ENCODE results near the gene TFF3. TPM values are rescaled to one million over a fixed set of nuclear protein-coding genes. Genes with fewer than 3 reads are reported as not detected.
A peak's percentile ranks its signal among the peaks of the same experiment; 100 is the strongest.

Gene TFF3
- total RNA-seq, 2 experiments from 2014 or later: not detected

DNA sequence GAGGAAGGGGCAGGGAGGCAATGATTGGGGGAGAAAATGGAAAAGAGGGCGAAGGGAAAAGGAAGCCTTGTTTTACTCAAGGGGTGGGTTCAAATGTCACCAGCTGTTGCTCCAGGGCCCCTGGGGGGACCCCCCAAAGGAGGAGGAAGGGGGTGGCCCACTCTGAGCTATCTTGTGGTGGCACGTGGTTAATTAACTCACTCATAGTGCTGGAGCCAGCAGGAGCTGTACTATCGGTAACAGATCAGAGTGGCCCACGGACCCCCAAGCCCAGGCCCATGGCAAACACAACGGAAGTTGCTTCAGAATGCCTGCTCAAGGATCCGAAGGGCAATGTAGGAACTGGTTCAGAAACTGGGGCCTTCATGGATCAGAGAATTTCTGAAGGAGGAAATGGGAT, 28.3 kb upstream of the TFF3 start:
- POLR2A ChIA-PET: no interaction called here
- no peak overlapping the region for H3K4me3 Mint-ChIP-seq
- no peak for ATAC-seq (ENCODE audit: poor library complexity)

DNA sequence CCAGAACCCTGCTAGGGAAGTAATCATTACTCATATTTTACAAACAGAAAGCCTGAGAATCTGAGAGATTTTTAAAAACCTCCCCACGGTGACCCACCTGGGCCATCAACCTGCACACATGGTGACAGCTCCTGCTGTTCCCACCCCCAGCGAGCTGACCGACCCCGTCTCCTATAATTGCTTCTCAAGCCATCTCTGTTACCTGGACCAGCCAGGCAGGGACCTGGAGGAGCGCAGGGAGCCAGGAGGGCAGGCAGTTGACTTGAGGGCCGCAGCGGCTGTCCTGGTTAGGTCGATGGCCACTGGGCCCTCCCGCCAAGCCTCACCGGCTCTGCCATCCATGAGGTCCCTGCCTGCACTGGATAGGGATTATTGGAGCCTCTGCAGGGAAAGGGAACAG, 27.9 kb upstream of the TFF3 start:
- no peaks in the 10 kb centered on the region for H3K9me3 Mint-ChIP-seq
- H3K27ac ChIP-seq (ENCODE audit: low read depth in 1 of 2, low read length in 2 of 2): no peak overlapping the region
- H3K9me3 ChIP-seq (ENCODE audit: control insufficient read depth in 1 of 2, insufficient read depth in 1 of 2, low read length in 2 of 2): no peaks in the 10 kb centered on the region
- H3K4me1 ChIP-seq (ENCODE audit: insufficient read depth, low read length): peaks cover 4% of the 10 kb centered on the region
- peaks cover 2% of the 10 kb centered on the region for H3K4me1 Mint-ChIP-seq (ENCODE audit: low read depth)
- H3K27me3 Mint-ChIP-seq: no peaks in the 10 kb centered on the region
- H3K36me3 ChIP-seq (ENCODE audit: insufficient read depth, low read length): no peaks in the 10 kb centered on the region
- CTCF ChIA-PET: no interaction called here
- no peak for ATAC-seq (ENCODE audit: poor library complexity)
- intact Hi-C loops (cut with DNase I, micrococcal nuclease): no loop called here
- no peak for DNase-seq
- H3K27ac Mint-ChIP-seq: no peak overlapping the region
- no peaks in the 10 kb centered on the region for H3K27me3 ChIP-seq (ENCODE audit: control insufficient read depth in 1 of 2, insufficient read depth in 2 of 2, low read length in 2 of 2)
- H3K4me3 Mint-ChIP-seq: no peak overlapping the region
- no peak overlapping the region for H3K4me3 ChIP-seq (ENCODE audit: low read length)
- POLR2A ChIA-PET: no interaction called here
- H3K36me3 Mint-ChIP-seq (ENCODE audit: low read depth): no peaks in the 10 kb centered on the region
- no peak for TF ChIP-seq CTCF (IDR thresholded peaks at IDR 0.05)

More for the DNA sequence above, 28.3 kb upstream of the TFF3 start:
- H3K27ac Mint-ChIP-seq: no peak overlapping the region
- no peaks in the 10 kb centered on the region for H3K36me3 Mint-ChIP-seq (ENCODE audit: low read depth)
- no peak for TF ChIP-seq CTCF (IDR thresholded peaks at IDR 0.05)
- no peaks in the 10 kb centered on the region for H3K27me3 Mint-ChIP-seq
- H3K4me1 ChIP-seq (ENCODE audit: insufficient read depth, low read length): no peaks in the 10 kb centered on the region
- H3K9me3 ChIP-seq (ENCODE audit: control insufficient read depth in 1 of 2, insufficient read depth in 1 of 2, low read length in 2 of 2): no peaks in the 10 kb centered on the region
- H3K27ac ChIP-seq (ENCODE audit: low read depth in 1 of 2, low read length in 2 of 2): no peak overlapping the region
- H3K4me1 Mint-ChIP-seq (ENCODE audit: low read depth): no peaks in the 10 kb centered on the region
- no peaks in the 10 kb centered on the region for H3K9me3 Mint-ChIP-seq
- DNase-seq: no peak
- H3K36me3 ChIP-seq (ENCODE audit: insufficient read depth, low read length): no peaks in the 10 kb centered on the region
- no peaks in the 10 kb centered on the region for H3K27me3 ChIP-seq (ENCODE audit: control insufficient read depth in 1 of 2, insufficient read depth in 2 of 2, low read length in 2 of 2)
- no peak overlapping the region for H3K4me3 ChIP-seq (ENCODE audit: low read length)
- CTCF ChIA-PET: no interaction called here
- intact Hi-C loops (cut with DNase I, micrococcal nuclease): no loop called here

- no peaks in the 10 kb centered on the region for H3K27me3 ChIP-seq (ENCODE audit: control insufficient read depth in 1 of 2, insufficient read depth in 2 of 2, low read length in 2 of 2)
- no peaks in the 10 kb centered on the region for H3K36me3 ChIP-seq (ENCODE audit: insufficient read depth, low read length)
- ChIA-PET POLR2A (no interaction called here), CTCF (no interaction called here)
- no peak for TF ChIP-seq CTCF (IDR thresholded peaks at IDR 0.05)
- no peaks in the 10 kb centered on the region for H3K9me3 ChIP-seq (ENCODE audit: control insufficient read depth in 1 of 2, insufficient read depth in 1 of 2, low read length in 2 of 2)
- Mint-ChIP-seq H3K9me3 (no peaks in the 10 kb centered on the region), H3K4me3 (no peak overlapping the region), H3K27me3 (no peaks in the 10 kb centered on the region), H3K4me1 (ENCODE audit: low read depth) (peaks cover 8% of the 10 kb centered on the region), H3K36me3 (ENCODE audit: low read depth) (no peaks in the 10 kb centered on the region), H3K27ac (no peak overlapping the region)
- no peak for ATAC-seq (ENCODE audit: poor library complexity)
- no peak overlapping the region for H3K4me3 ChIP-seq (ENCODE audit: low read length)
- no peak overlapping the region for H3K27ac ChIP-seq (ENCODE audit: low read depth in 1 of 2, low read length in 2 of 2)
- peak in 1 of 14 experiments; percentile 10 for DNase-seq
- H3K4me1 ChIP-seq (ENCODE audit: insufficient read depth, low read length): peaks cover 9% of the 10 kb centered on the region
- intact Hi-C loops (cut with DNase I, micrococcal nuclease): no loop called here
Observed at GRCh38 chr21:42341776-42342542, 26.8 kb upstream of the TFF3 start.
